ENCODE measurements around the gene MMP17.

GRCh38 chr12:131862600-131862993 is 34.4 kb downstream of the MMP17 start:
- TF ChIP-seq CTCF (IDR thresholded peaks at IDR 0.05) (no peak), POLR2A (IDR thresholded peaks at IDR 0.05) (no peak), EP300 (IDR thresholded peaks at IDR 0.05) (no peak)

Measured in ovary (tissue), 3 donors.